Activated CD4-positive, alpha-beta T cell treated with anti-CD3 and anti-CD28 coated beads, Interleukin-2, amount 10 ng/mL, durations not matched to agents 24 days and 14 days (primary cell): Measurements from ENCODE around the gene AKAP13. TPM values are rescaled to one million over a fixed set of nuclear protein-coding genes. Genes with fewer than 3 reads are reported as not detected.
A peak's percentile ranks its signal among the peaks of the same experiment; 100 is the strongest.

ENCODE experiments used
- DNase-seq: peaks from one replicate; pipeline ENCODE4 v3.0.0; 2022
- H3K27ac Mint-ChIP-seq: one replicate; pipeline ENCODE4 v1.8.0; 2022; ENCODE audit warnings: mild to moderate bottlenecking, mixed read lengths
- H3K27me3 Mint-ChIP-seq: one replicate; pipeline ENCODE4 v1.8.0; 2022; ENCODE audit warnings: mixed read lengths
- H3K36me3 Mint-ChIP-seq: one replicate; pipeline ENCODE4 v1.8.0; 2022; ENCODE audit warnings: low read depth, mild to moderate bottlenecking, mixed read lengths
- H3K4me1 Mint-ChIP-seq: one replicate; pipeline ENCODE4 v1.8.0; 2021; ENCODE audit warnings: mixed read lengths
- H3K4me3 Mint-ChIP-seq: one replicate; pipeline ENCODE4 v1.8.0; 2022; ENCODE audit warnings: mild to moderate bottlenecking, moderate library complexity, mixed read lengths
- H3K9me3 Mint-ChIP-seq: one replicate; pipeline ENCODE4 v1.8.0; 2021; ENCODE audit warnings: mixed read lengths
- intact Hi-C: fragments of 100-400 bp; cut with micrococcal nuclease; formaldehyde crosslinking; loops from one replicate; pipeline ENCODE4 v1.15.1; 2023
- total RNA-seq: library from RNA; stranded (reverse); gene quantifications from 2 replicates; pipeline ENCODE4 v1.2.3, GENCODE V29; 2022

The AKAP13 gene
- total RNA-seq, 1 donor from 2014 or later: 71.3 TPM

- H3K27ac Mint-ChIP-seq: no peak overlapping the region
- intact Hi-C loops: no loop called here
- H3K4me1 Mint-ChIP-seq: peaks cover 15% of the 10 kb centered on the region
- H3K4me3 Mint-ChIP-seq: no peak overlapping the region
- no peaks in the 10 kb centered on the region for H3K36me3 Mint-ChIP-seq
- H3K9me3 Mint-ChIP-seq: peaks cover 5% of the 10 kb centered on the region
- no peak for DNase-seq
- peaks cover 6% of the 10 kb centered on the region for H3K27me3 Mint-ChIP-seq
Observed at GRCh38 chr15:85362436-85363081, 17.8 kb upstream of the AKAP13 start.

- intact Hi-C loops: no loop called here
- Mint-ChIP-seq H3K9me3 (peaks cover 5% of the 10 kb centered on the region), H3K27ac (no peak overlapping the region), H3K36me3 (no peaks in the 10 kb centered on the region), H3K4me1 (peaks cover 11% of the 10 kb centered on the region), H3K27me3 (peaks cover 8% of the 10 kb centered on the region), H3K4me3 (no peak overlapping the region)
- DNase-seq: no peak
Observed at GRCh38 chr15:85365980-85366379, 14.4 kb upstream of the AKAP13 start.

- Mint-ChIP-seq H3K27me3 (peaks cover 8% of the 10 kb centered on the region), H3K9me3 (peaks cover 5% of the 10 kb centered on the region), H3K36me3 (no peaks in the 10 kb centered on the region), H3K4me3 (no peak overlapping the region), H3K4me1 (peaks cover 10% of the 10 kb centered on the region), H3K27ac (no peak overlapping the region)
- no peak for DNase-seq
- intact Hi-C loops: no loop called here
Observed at GRCh38 chr15:85367741-85368140, 12.7 kb upstream of the AKAP13 start.

GRCh38 chr15:85374831-85375230 lies 5.6 kb upstream of the AKAP13 start:
- Mint-ChIP-seq H3K9me3 (no peaks in the 10 kb centered on the region), H3K27me3 (peaks cover 8% of the 10 kb centered on the region), H3K27ac (no peak overlapping the region), H3K4me3 (no peak overlapping the region), H3K36me3 (no peaks in the 10 kb centered on the region), H3K4me1 (peaks cover 20% of the 10 kb centered on the region)
- intact Hi-C loops: no loop called here
- no peak for DNase-seq

- intact Hi-C loops: no loop called here
- H3K27me3 Mint-ChIP-seq: peaks cover 6% of the 10 kb centered on the region
- no peaks in the 10 kb centered on the region for H3K36me3 Mint-ChIP-seq
- H3K27ac Mint-ChIP-seq: no peak overlapping the region
- H3K9me3 Mint-ChIP-seq: no peaks in the 10 kb centered on the region
- no peak for DNase-seq
- no peak overlapping the region for H3K4me3 Mint-ChIP-seq
- H3K4me1 Mint-ChIP-seq: peaks cover 30% of the 10 kb centered on the region
Observed at GRCh38 chr15:85377269-85377668, 3.1 kb upstream of the AKAP13 start.

- Mint-ChIP-seq H3K4me1 (peaks cover 36% of the 10 kb centered on the region), H3K4me3 (no peak overlapping the region), H3K27ac (no peak overlapping the region), H3K9me3 (no peaks in the 10 kb centered on the region), H3K36me3 (peaks cover 1% of the 10 kb centered on the region), H3K27me3 (peaks cover 6% of the 10 kb centered on the region)
- intact Hi-C loops: no loop called here
- DNase-seq: no peak
Observed at GRCh38 chr15:85377986-85378385, 2.4 kb upstream of the AKAP13 start.

GRCh38 chr15:85379403-85380131 lies 836 bp upstream of the AKAP13 start:
- Mint-ChIP-seq H3K9me3 (no peaks in the 10 kb centered on the region), H3K4me3 (peak overlapping the region; percentile 88), H3K27ac (peak overlapping the region; percentile 92), H3K36me3 (peaks cover 6% of the 10 kb centered on the region), H3K27me3 (peaks cover 6% of the 10 kb centered on the region), H3K4me1 (peaks cover 48% of the 10 kb centered on the region)
- intact Hi-C loops: loop anchor here (1.0 to 10.0 kb wide), 8 partner anchors 21 to 315 kb away; no protein-coding TSS in a partner anchor
- peak; percentile 89 for DNase-seq

- Mint-ChIP-seq H3K4me1 (peaks cover 51% of the 10 kb centered on the region), H3K36me3 (peaks cover 15% of the 10 kb centered on the region), H3K27ac (peak overlapping the region; percentile 93), H3K4me3 (peak overlapping the region; percentile 88), H3K9me3 (no peaks in the 10 kb centered on the region), H3K27me3 (no peaks in the 10 kb centered on the region)
- intact Hi-C loops: loop anchor here (1.0 to 10.0 kb wide), 8 partner anchors 23 to 314 kb away; no protein-coding TSS in a partner anchor
- DNase-seq: peak; percentile 92
Observed at GRCh38 chr15:85380812-85381642, 624 bp downstream of the AKAP13 start.

- no peaks in the 10 kb centered on the region for H3K9me3 Mint-ChIP-seq
- H3K27ac Mint-ChIP-seq: peak overlapping the region; percentile 61
- H3K36me3 Mint-ChIP-seq: peaks cover 20% of the 10 kb centered on the region
- intact Hi-C loops: loop anchor here (5.0 to 10.0 kb wide), 3 partner anchors 60 to 313 kb away; no protein-coding TSS in a partner anchor
- peaks cover 46% of the 10 kb centered on the region for H3K4me1 Mint-ChIP-seq
- DNase-seq: no peak
- peak overlapping the region; percentile 88 for H3K4me3 Mint-ChIP-seq
- H3K27me3 Mint-ChIP-seq: no peaks in the 10 kb centered on the region
Observed at GRCh38 chr15:85381850-85382751, 1.7 kb downstream of the AKAP13 start.

- H3K27me3 Mint-ChIP-seq: no peaks in the 10 kb centered on the region
- no peak overlapping the region for H3K27ac Mint-ChIP-seq
- peaks cover 20% of the 10 kb centered on the region for H3K36me3 Mint-ChIP-seq
- intact Hi-C loops: loop anchor here (5.0 to 10.0 kb wide), 3 partner anchors 59 to 312 kb away; no protein-coding TSS in a partner anchor
- H3K4me1 Mint-ChIP-seq: peaks cover 47% of the 10 kb centered on the region
- H3K4me3 Mint-ChIP-seq: peak overlapping the region; percentile 34
- H3K9me3 Mint-ChIP-seq: no peaks in the 10 kb centered on the region
- no peak for DNase-seq
Observed at GRCh38 chr15:85382942-85383341, 2.5 kb downstream of the AKAP13 start.

- peaks cover 44% of the 10 kb centered on the region for H3K4me1 Mint-ChIP-seq
- no peak for DNase-seq
- H3K4me3 Mint-ChIP-seq: peak overlapping the region; percentile 34
- peaks cover 20% of the 10 kb centered on the region for H3K36me3 Mint-ChIP-seq
- no peak overlapping the region for H3K27ac Mint-ChIP-seq
- no peaks in the 10 kb centered on the region for H3K27me3 Mint-ChIP-seq
- no peaks in the 10 kb centered on the region for H3K9me3 Mint-ChIP-seq
- intact Hi-C loops: loop anchor here (5.0 to 10.0 kb wide), 3 partner anchors 59 to 311 kb away; no protein-coding TSS in a partner anchor
Observed at GRCh38 chr15:85383470-85384148, 3.2 kb downstream of the AKAP13 start.

- intact Hi-C loops: loop anchor here (10.0 kb wide), 1 partner anchor 309 kb away; no protein-coding TSS in a partner anchor
- peaks cover 33% of the 10 kb centered on the region for H3K4me1 Mint-ChIP-seq
Observed at GRCh38 chr15:85386261-85386660, 5.9 kb downstream of the AKAP13 start.

More at GRCh38 chr15:85386261-85386660, 5.9 kb downstream of the AKAP13 start:
- no peaks in the 10 kb centered on the region for H3K27me3 Mint-ChIP-seq
- peaks cover 20% of the 10 kb centered on the region for H3K36me3 Mint-ChIP-seq
- no peaks in the 10 kb centered on the region for H3K9me3 Mint-ChIP-seq
- H3K27ac Mint-ChIP-seq: no peak overlapping the region
- no peak for DNase-seq
- H3K4me3 Mint-ChIP-seq: no peak overlapping the region
